Measurements from ENCODE around the gene ATP1A2. TPM values are rescaled to one million over a fixed set of nuclear protein-coding genes. Genes with fewer than 3 reads are reported as not detected.

The ATP1A2 gene
- total and polyA plus RNA-seq, 2 of the 8 experiments (the other 6 are each of a cell fraction or from before 2014, with no cell fraction given), result 39.7 to 40.8 TPM

- TF ChIP-seq EGR1 (IDR thresholded peaks at IDR 0.05; ENCODE audit: borderline replicate concordance, low read depth, low read length) (no peak), SIRT6 (IDR thresholded peaks at IDR 0.05; ENCODE audit: low read length) (no peak), SRF (IDR thresholded peaks at IDR 0.05; ENCODE audit: low read depth, low read length) (no peak), ATF3 (IDR thresholded peaks at IDR 0.05; ENCODE audit: insufficient read depth, low read depth, low read length) (0 out of 2 replicates have a peak, but pooled peaks have one; percentile 21), TEAD4 (IDR thresholded peaks at IDR 0.05; ENCODE audit: low read depth, low read length) (peak; percentile 88), CTBP2 (IDR thresholded peaks at IDR 0.05; ENCODE audit: borderline replicate concordance, insufficient read depth, insufficient read length, low read length) (peak; percentile 43), BRCA1 (IDR thresholded peaks at IDR 0.05; ENCODE audit: low read depth, low read length) (no peak), SAP30 (IDR thresholded peaks at IDR 0.05; ENCODE audit: insufficient read depth, insufficient replicate concordance, low read length) (no peak), KDM5A (IDR thresholded peaks at IDR 0.05; ENCODE audit: low read length) (no peak), JUND (IDR thresholded peaks at IDR 0.05; ENCODE audit: low read length) (peak; percentile 64; the same call in 1 of the 2 replicates), EP300 (IDR thresholded peaks at IDR 0.05; ENCODE audit: borderline replicate concordance in 1 of 2, low read depth in 2 of 2, low read length in 2 of 2) (peak in 1 of 2 experiments; percentile 49; a peak in 1 of 3 replicates), ASH2L (IDR thresholded peaks at IDR 0.05; ENCODE audit: low read length) (no peak), SP1 (IDR thresholded peaks at IDR 0.05; ENCODE audit: low read depth, low read length) (no peak), NRF1 (IDR thresholded peaks at IDR 0.05; ENCODE audit: low read depth, low read length) (no peak), GABPA (IDR thresholded peaks at IDR 0.05; ENCODE audit: borderline replicate concordance, insufficient read depth, low read length) (no peak), GTF2F1 (IDR thresholded peaks at IDR 0.05; ENCODE audit: borderline replicate concordance, low read depth, low read length) (no peak), HDAC2 (IDR thresholded peaks at IDR 0.05; ENCODE audit: borderline replicate concordance in 1 of 2, low read depth in 2 of 2, low read length in 2 of 2) (0 out of 4 replicates have a peak, but pooled peaks of 1 of the 2 experiments have one; percentile 49), RFX5 (IDR thresholded peaks at IDR 0.05; ENCODE audit: borderline replicate concordance, low read depth, low read length) (no peak)
- TF ChIP-seq, protein P1, sequence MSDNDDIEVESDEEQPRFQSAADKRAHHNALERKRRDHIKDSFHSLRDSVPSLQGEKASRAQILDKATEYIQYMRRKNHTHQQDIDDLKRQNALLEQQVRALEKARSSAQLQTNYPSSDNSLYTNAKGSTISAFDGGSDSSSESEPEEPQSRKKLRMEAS (IDR thresholded peaks at IDR 0.05), result peak; percentile 95
- TF ChIP-seq, protein P2, sequence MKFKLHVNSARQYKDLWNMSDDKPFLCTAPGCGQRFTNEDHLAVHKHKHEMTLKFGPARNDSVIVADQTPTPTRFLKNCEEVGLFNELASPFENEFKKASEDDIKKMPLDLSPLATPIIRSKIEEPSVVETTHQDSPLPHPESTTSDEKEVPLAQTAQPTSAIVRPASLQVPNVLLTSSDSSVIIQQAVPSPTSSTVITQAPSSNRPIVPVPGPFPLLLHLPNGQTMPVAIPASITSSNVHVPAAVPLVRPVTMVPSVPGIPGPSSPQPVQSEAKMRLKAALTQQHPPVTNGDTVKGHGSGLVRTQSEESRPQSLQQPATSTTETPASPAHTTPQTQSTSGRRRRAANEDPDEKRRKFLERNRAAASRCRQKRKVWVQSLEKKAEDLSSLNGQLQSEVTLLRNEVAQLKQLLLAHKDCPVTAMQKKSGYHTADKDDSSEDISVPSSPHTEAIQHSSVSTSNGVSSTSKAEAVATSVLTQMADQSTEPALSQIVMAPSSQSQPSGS (IDR thresholded peaks at IDR 0.05; ENCODE audit: low read length), result 0 out of 2 replicates have a peak, but pooled peaks have one; percentile 68
Observed at GRCh38 chr1:160108888-160109662, 6.5 kb upstream of the ATP1A2 start (continued).
